Body of pancreas (tissue), 4 donors: ENCODE data around the gene PDIK1L.

Source experiments
- POLR2A ChIP-seq, 3 donors: fragments of 450-650 bp; IDR thresholded peaks; one replicate each; pipeline ENCODE4 v1.6.1; 2016; ENCODE audit warnings: antibody characterized with exemption in 3 of 3, mild to moderate bottlenecking in 2 of 3
- TF ChIP-seq, protein P1 (sequence below), 7 experiments: fragments of 450-650 bp in 4 of 7; fragments of 200-600 bp in 3 of 7; sonication (generic) in 3 of 7; IDR thresholded peaks; one replicate each; pipeline ENCODE4 v1.5.1; 2016 to 2019; ENCODE audit warnings: antibody characterized with exemption in 7 of 7

DNA sequence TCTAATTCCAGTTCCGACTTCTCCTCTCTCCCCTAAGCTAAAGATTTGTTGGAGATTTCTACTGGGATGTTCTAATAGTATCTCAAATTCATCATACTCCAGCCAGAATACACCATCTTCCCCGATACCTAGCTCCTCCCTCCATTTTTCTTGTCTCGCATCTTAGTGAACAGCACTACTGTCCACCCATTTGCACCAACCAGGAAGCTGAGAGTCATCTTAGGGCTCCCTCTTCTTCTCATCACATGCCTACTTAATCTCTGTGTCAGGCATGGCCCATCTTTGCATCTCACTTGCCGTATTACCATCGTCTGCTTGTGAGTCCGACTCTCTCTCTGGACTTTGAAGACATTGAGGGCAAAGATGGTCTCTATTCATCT, 40.7 kb upstream of the PDIK1L start:
- TF ChIP-seq, protein P1, sequence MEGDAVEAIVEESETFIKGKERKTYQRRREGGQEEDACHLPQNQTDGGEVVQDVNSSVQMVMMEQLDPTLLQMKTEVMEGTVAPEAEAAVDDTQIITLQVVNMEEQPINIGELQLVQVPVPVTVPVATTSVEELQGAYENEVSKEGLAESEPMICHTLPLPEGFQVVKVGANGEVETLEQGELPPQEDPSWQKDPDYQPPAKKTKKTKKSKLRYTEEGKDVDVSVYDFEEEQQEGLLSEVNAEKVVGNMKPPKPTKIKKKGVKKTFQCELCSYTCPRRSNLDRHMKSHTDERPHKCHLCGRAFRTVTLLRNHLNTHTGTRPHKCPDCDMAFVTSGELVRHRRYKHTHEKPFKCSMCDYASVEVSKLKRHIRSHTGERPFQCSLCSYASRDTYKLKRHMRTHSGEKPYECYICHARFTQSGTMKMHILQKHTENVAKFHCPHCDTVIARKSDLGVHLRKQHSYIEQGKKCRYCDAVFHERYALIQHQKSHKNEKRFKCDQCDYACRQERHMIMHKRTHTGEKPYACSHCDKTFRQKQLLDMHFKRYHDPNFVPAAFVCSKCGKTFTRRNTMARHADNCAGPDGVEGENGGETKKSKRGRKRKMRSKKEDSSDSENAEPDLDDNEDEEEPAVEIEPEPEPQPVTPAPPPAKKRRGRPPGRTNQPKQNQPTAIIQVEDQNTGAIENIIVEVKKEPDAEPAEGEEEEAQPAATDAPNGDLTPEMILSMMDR (IDR thresholded peaks at IDR 0.05): no peak
- no peak for TF ChIP-seq POLR2A (IDR thresholded peaks at IDR 0.05)
